SK-N-SH treated with all-trans-retinoic acid at 6 μM for 48 hours (cell line): Measurements from ENCODE around the gene PNPLA7.

Experiments used
- ATAC-seq: fragments of 200-7000 bp; cut with Tn5 transposase; 3 replicates; pipeline ENCODE4 v1.9.1; 2020; ENCODE audit warnings: mild to moderate bottlenecking, moderate library complexity
- ARNTL ChIP-seq: fragments of 450-650 bp; formaldehyde crosslinking; IDR thresholded peaks from 2 replicates; pipeline ENCODE4 v1.5.0; 2020; ENCODE audit warnings: low read depth, mild to moderate bottlenecking, moderate library complexity, borderline replicate concordance
- BACH2 ChIP-seq: fragments of 250-450 bp; sonication (Bioruptor Pico); IDR thresholded peaks from 2 replicates; pipeline ENCODE4 v1.9.0; 2021; ENCODE audit warnings: mild to moderate bottlenecking, borderline replicate concordance
- CREB5 ChIP-seq: fragments of 250-450 bp; sonication (Bioruptor Pico); IDR thresholded peaks from 2 replicates; pipeline ENCODE4 v1.5.1; 2020; ENCODE audit warnings: low read depth, mild to moderate bottlenecking, moderate library complexity
- CSRNP3 ChIP-seq: fragments of 250-450 bp; sonication (Bioruptor Pico); IDR thresholded peaks from 2 replicates; pipeline ENCODE4 v1.5.1; 2021; ENCODE audit warnings: mild to moderate bottlenecking, moderate library complexity
- ESRRG ChIP-seq: fragments of 250-450 bp; sonication (Bioruptor Pico); IDR thresholded peaks from 2 replicates; pipeline ENCODE4 v1.6.1; 2021; ENCODE audit warnings: mild to moderate bottlenecking
- GLIS3 ChIP-seq: fragments of 250-450 bp; sonication (Bioruptor Pico); IDR thresholded peaks from 2 replicates; pipeline ENCODE4 v1.5.0; 2020; ENCODE audit warnings: mild to moderate bottlenecking, moderate library complexity
- ISL1 ChIP-seq: fragments of 250-450 bp; sonication (Bioruptor Pico); IDR thresholded peaks from 2 replicates; pipeline ENCODE4 v2.1.2; 2022; ENCODE audit warnings: mild to moderate bottlenecking, moderate library complexity
- OSR1 ChIP-seq: fragments of 250-450 bp; sonication (Bioruptor Pico); IDR thresholded peaks from 2 replicates; pipeline ENCODE4 v1.8.0; 2022; ENCODE audit warnings: moderate library complexity, mild to moderate bottlenecking, inconsistent platforms
- PATZ1 ChIP-seq: fragments of 250-450 bp; sonication (Bioruptor Pico); IDR thresholded peaks from 2 replicates; pipeline ENCODE4 v1.8.0; 2020; ENCODE audit warnings: mild to moderate bottlenecking, moderate library complexity, borderline replicate concordance
- PPARA ChIP-seq: fragments of 250-450 bp; sonication (Bioruptor Pico); IDR thresholded peaks from 2 replicates; pipeline ENCODE4 v1.5.0; 2020; ENCODE audit warnings: mild to moderate bottlenecking, borderline replicate concordance
- RARB ChIP-seq: fragments of 250-450 bp; sonication (Bioruptor Pico); IDR thresholded peaks from 2 replicates; pipeline ENCODE4 v1.8.0; 2021; ENCODE audit warnings: mild to moderate bottlenecking, moderate library complexity
- SNAI2 ChIP-seq: fragments of 250-450 bp; sonication (Bioruptor Pico); IDR thresholded peaks from 2 replicates; pipeline ENCODE4 v1.5.0; 2020; ENCODE audit warnings: mild to moderate bottlenecking, moderate library complexity
- TOX ChIP-seq: fragments of 250-450 bp; sonication (Bioruptor Pico); IDR thresholded peaks from 2 replicates; pipeline ENCODE4 v1.8.0; 2021; ENCODE audit warnings: mild to moderate bottlenecking, moderate library complexity, borderline replicate concordance
- TSHZ2 ChIP-seq: fragments of 250-450 bp; sonication (Bioruptor Pico); IDR thresholded peaks from 2 replicates; pipeline ENCODE4 v1.5.0; 2020; ENCODE audit warnings: mild to moderate bottlenecking, moderate library complexity
- ZC3H10 ChIP-seq: fragments of 250-450 bp; sonication (Bioruptor Pico); IDR thresholded peaks from 2 replicates; pipeline ENCODE4 v1.5.1; 2021; ENCODE audit warnings: mild to moderate bottlenecking, moderate library complexity
- ZFP3 ChIP-seq: fragments of 250-450 bp; sonication (Bioruptor Pico); IDR thresholded peaks from 2 replicates; pipeline ENCODE4 v1.5.0; 2020; ENCODE audit warnings: mild to moderate bottlenecking, moderate library complexity
- ZFP30 ChIP-seq: fragments of 450-650 bp; formaldehyde crosslinking; IDR thresholded peaks from 2 replicates; pipeline ENCODE4 v1.5.0; 2022; ENCODE audit warnings: mild to moderate bottlenecking, moderate library complexity
- ZNF565 ChIP-seq: fragments of 450-650 bp; formaldehyde crosslinking; conservative IDR thresholded peaks from 2 replicates; pipeline ENCODE4 v1.5.0; 2020; ENCODE audit warnings: low read depth, mild to moderate bottlenecking, moderate library complexity
- ZNF70 ChIP-seq: fragments of 450-650 bp; formaldehyde crosslinking; IDR thresholded peaks from 2 replicates; pipeline ENCODE4 v1.5.0; 2020; ENCODE audit warnings: mild to moderate bottlenecking, moderate library complexity
- ZNF8 ChIP-seq: fragments of 450-650 bp; formaldehyde crosslinking; IDR thresholded peaks from 2 replicates; pipeline ENCODE4 v1.5.0; 2020; ENCODE audit warnings: mild to moderate bottlenecking, moderate library complexity
- TF ChIP-seq, protein P1 (sequence below): fragments of 250-450 bp; sonication (Bioruptor Pico); IDR thresholded peaks from 2 replicates; pipeline ENCODE4 v1.8.0; 2021; ENCODE audit warnings: low read depth, mild to moderate bottlenecking, moderate library complexity, borderline replicate concordance

The PNPLA7 gene

GRCh38 chr9:137454597-137455358 lies 95.4 kb downstream of the PNPLA7 start (continued):
- no peak for TF ChIP-seq TSHZ2 (CRISPR knock-in tag)
- TF ChIP-seq ZNF8 = no peak
- no peak for TF ChIP-seq RARB (CRISPR knock-in tag)
- no peak for TF ChIP-seq GLIS3
- TF ChIP-seq PPARA = no peak

DNA sequence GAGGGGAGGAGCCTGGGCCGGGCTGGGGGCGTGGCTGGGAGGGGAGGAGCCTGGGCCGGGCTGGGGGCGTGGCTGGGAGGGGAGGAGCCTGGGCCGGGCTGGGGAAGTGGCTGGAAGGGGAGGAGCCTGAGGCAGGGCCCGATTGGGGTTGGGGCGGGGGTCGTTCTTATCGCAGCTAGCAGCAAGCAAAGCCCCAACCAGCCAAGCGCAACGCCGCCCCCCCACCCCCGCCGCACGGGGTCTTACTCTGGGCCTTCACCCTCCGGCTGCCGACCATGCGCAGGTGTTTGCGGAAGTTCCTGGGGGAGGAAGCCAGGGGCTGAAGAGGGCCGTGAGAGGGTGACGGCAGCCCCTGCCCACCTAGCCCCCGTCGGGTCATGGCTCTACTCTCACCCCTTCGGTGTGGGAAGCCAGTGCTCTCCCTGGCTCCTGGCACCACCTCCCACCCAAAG lies 96.0 kb downstream of the PNPLA7 start:
- TF ChIP-seq OSR1 (CRISPR knock-in tag) = no peak
- TF ChIP-seq SNAI2 (CRISPR knock-in tag) = no peak
- no peak for TF ChIP-seq ZC3H10 (CRISPR knock-in tag)
- TF ChIP-seq GLIS3 = no peak
- TF ChIP-seq ZFP3 (CRISPR knock-in tag) = no peak
- no peak for TF ChIP-seq ESRRG (CRISPR knock-in tag)
- TF ChIP-seq ISL1 (CRISPR knock-in tag) = no peak
- no peak for TF ChIP-seq ZNF8
- no peak for TF ChIP-seq ZFP30
- TF ChIP-seq PPARA = no peak
- TF ChIP-seq CREB5 (CRISPR knock-in tag) = no peak
- no peak for TF ChIP-seq ARNTL
- no peak for TF ChIP-seq ZNF70
- TF ChIP-seq TSHZ2 (CRISPR knock-in tag) = no peak
- no peak for TF ChIP-seq PATZ1 (CRISPR knock-in tag)
- no peak for TF ChIP-seq CSRNP3 (CRISPR knock-in tag)
- no peak for TF ChIP-seq TOX (CRISPR knock-in tag)
- TF ChIP-seq, protein P1, sequence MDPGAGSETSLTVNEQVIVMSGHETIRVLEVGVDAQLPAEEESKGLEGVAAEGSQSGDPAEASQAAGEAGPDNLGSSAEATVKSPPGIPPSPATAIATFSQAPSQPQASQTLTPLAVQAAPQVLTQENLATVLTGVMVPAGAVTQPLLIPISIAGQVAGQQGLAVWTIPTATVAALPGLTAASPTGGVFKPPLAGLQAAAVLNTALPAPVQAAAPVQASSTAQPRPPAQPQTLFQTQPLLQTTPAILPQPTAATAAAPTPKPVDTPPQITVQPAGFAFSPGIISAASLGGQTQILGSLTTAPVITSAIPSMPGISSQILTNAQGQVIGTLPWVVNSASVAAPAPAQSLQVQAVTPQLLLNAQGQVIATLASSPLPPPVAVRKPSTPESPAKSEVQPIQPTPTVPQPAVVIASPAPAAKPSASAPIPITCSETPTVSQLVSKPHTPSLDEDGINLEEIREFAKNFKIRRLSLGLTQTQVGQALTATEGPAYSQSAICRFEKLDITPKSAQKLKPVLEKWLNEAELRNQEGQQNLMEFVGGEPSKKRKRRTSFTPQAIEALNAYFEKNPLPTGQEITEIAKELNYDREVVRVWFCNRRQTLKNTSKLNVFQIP = no peak
- no peak for TF ChIP-seq BACH2 (CRISPR knock-in tag)
- no peak for TF ChIP-seq ZNF565
- ATAC-seq = peak; percentile 15
